Measurements from ENCODE around the gene UPF2.

UPF2 gene

DNA sequence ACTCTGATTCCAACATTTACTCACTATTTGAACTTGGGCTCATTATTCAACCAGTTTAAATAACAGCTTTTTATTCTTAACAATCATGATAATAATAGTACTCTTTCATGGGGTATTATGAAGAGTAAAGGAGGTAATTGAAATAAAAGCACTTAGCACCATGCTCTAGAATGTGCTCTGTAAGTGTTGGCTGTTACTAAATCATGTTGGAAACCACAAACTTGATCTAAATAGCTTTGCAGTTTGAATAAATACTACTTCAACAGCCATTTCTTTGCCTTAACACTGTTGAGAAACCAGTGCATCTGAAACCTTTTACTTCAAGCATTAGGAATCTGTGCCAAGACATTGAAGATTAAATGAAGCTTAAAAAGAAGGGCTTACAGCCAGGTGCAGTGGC is 7.9 kb upstream of the UPF2 start:
- no peaks in the 10 kb centered on the region for H4K20me1 ChIP-seq (ENCODE audit: insufficient read depth, low read length)
- peak overlapping the region; percentile 37; the same call in 1 of the 2 replicates for H3K9ac ChIP-seq (ENCODE audit: low read length)
- TF ChIP-seq, protein P1, sequence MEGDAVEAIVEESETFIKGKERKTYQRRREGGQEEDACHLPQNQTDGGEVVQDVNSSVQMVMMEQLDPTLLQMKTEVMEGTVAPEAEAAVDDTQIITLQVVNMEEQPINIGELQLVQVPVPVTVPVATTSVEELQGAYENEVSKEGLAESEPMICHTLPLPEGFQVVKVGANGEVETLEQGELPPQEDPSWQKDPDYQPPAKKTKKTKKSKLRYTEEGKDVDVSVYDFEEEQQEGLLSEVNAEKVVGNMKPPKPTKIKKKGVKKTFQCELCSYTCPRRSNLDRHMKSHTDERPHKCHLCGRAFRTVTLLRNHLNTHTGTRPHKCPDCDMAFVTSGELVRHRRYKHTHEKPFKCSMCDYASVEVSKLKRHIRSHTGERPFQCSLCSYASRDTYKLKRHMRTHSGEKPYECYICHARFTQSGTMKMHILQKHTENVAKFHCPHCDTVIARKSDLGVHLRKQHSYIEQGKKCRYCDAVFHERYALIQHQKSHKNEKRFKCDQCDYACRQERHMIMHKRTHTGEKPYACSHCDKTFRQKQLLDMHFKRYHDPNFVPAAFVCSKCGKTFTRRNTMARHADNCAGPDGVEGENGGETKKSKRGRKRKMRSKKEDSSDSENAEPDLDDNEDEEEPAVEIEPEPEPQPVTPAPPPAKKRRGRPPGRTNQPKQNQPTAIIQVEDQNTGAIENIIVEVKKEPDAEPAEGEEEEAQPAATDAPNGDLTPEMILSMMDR (IDR thresholded peaks at IDR 0.05; ENCODE audit: low read depth, low read length) = no peak
- TF ChIP-seq EZH2phosphoT487 (IDR thresholded peaks at IDR 0.05; ENCODE audit: low read depth) = no peak
- H3K4me1 ChIP-seq (ENCODE audit: low read length) = peaks cover 63% of the 10 kb centered on the region
- no peaks in the 10 kb centered on the region for H3K27me3 ChIP-seq (ENCODE audit: low read depth, low read length)
- no peaks in the 10 kb centered on the region for H3K36me3 ChIP-seq (replicated peaks; ENCODE audit: low read depth, low read length)
- no peak overlapping the region for H3K4me3 ChIP-seq (ENCODE audit: low read length)
- 0 out of 2 replicates have a peak overlapping the region, but pooled peaks have one; percentile 90 for H2AFZ ChIP-seq (ENCODE audit: low read depth, low read length)
- no peaks in the 10 kb centered on the region for H3K9me3 ChIP-seq (ENCODE audit: insufficient read depth, low read length)
- no peak overlapping the region for H3K4me2 ChIP-seq (ENCODE audit: low read length)
- no peaks in the 10 kb centered on the region for H3K79me2 ChIP-seq (ENCODE audit: low read length)
- peak overlapping the region; percentile 71 for H3K27ac ChIP-seq (ENCODE audit: low read length)

DNA sequence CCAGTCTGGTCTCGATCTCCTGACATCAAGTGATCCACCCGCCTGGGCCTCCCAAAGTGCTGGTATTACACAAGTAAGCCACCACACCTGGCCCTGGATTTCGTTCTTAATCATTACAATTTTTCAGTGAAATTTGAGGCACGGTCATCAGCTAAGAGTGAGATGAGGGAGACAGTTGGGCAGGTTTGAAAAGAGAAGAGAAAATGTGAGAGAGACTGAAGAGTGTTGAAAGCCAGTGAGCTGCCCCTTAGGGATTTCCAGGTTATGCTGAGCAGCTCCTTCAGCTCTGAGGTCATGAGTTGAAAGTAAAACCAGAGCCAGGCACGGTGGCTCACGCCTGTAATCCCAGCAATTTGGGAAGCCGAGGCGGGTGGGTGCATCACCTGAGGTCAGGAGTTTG is 5.9 kb upstream of the UPF2 start:
- no peak overlapping the region for H2AFZ ChIP-seq (ENCODE audit: low read depth, low read length)
- 0 out of 2 replicates have a peak overlapping the region, but pooled peaks have one; percentile 10 for H3K4me3 ChIP-seq (ENCODE audit: low read length)
- peak overlapping the region; percentile 17; the same call in 1 of the 2 replicates for H3K9ac ChIP-seq (ENCODE audit: low read length)

DNA sequence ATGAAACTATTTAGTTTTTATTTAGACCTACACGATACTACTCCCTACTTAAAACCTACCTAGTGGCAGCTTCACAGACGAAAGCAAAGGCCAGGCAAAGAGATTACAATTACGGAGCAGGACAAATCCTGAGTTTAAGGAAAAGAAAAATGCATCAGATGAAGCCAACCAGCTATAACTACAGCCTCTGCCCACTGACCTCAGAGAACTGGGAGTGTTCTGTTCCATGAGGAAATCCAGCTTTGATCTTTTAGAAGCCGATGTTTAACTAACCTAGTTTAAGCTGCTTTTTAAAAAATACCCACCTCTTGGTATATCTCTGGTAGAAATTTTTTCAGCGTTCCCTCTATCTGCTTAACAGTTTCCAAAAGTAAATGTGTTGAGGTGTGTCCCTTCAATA is 3.0 kb upstream of the UPF2 start:
- Histone ChIP-seq H3K79me2 (ENCODE audit: low read length) (peaks cover 20% of the 10 kb centered on the region), H3K4me1 (ENCODE audit: low read length) (peaks cover 58% of the 10 kb centered on the region), H3K27ac (ENCODE audit: low read length) (no peak overlapping the region)

More for the DNA sequence above, 5.9 kb upstream of the UPF2 start:
- H3K27ac ChIP-seq (ENCODE audit: low read length) = peak overlapping the region; percentile 85
- H3K79me2 ChIP-seq (ENCODE audit: low read length) = no peaks in the 10 kb centered on the region
- TF ChIP-seq EZH2phosphoT487 (IDR thresholded peaks at IDR 0.05; ENCODE audit: low read depth) = no peak
- TF ChIP-seq, protein P1 (IDR thresholded peaks at IDR 0.05; ENCODE audit: low read depth, low read length) = no peak
- no peaks in the 10 kb centered on the region for H4K20me1 ChIP-seq (ENCODE audit: insufficient read depth, low read length)
- H3K4me2 ChIP-seq (ENCODE audit: low read length) = peak overlapping the region; percentile 48; the same call in 1 of the 2 replicates
- no peaks in the 10 kb centered on the region for H3K27me3 ChIP-seq (ENCODE audit: low read depth, low read length)
- no peaks in the 10 kb centered on the region for H3K9me3 ChIP-seq (ENCODE audit: insufficient read depth, low read length)
- no peaks in the 10 kb centered on the region for H3K36me3 ChIP-seq (replicated peaks; ENCODE audit: low read depth, low read length)
- H3K4me1 ChIP-seq (ENCODE audit: low read length) = peaks cover 68% of the 10 kb centered on the region

DNA sequence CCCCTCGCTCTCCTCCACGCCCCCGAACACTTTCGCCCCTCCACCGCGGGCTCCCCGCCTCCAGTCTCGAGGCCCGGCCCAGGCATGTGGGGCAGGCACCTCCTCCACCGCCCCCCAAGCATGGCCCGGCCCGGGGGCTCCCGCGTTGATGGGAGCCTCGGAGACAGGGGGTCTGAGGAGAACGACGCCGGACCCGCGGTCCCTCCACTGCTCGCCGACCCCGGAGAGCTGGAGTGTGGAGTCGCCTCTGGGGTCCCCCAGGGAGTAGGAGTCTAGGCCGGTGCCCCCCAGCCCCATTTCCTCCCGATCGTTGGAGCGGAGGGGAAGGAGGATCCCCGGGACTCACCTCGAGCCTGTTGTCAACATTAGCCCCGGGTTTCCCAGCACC is 206 bp downstream of the UPF2 start:
- Histone ChIP-seq H3K4me2 (ENCODE audit: low read length) (peak overlapping the region; percentile 98), H3K4me1 (ENCODE audit: low read length) (peaks cover 32% of the 10 kb centered on the region), H3K9ac (ENCODE audit: low read length) (peak overlapping the region; percentile 94), H3K27ac (ENCODE audit: low read length) (peak overlapping the region; percentile 100), H3K9me3 (ENCODE audit: insufficient read depth, low read length) (no peaks in the 10 kb centered on the region), H3K4me3 (ENCODE audit: low read length) (peak overlapping the region; percentile 97), H3K36me3 (replicated peaks; ENCODE audit: low read depth, low read length) (peaks cover 15% of the 10 kb centered on the region), H3K27me3 (ENCODE audit: low read depth, low read length) (no peaks in the 10 kb centered on the region), H3K79me2 (ENCODE audit: low read length) (peaks cover 52% of the 10 kb centered on the region), H2AFZ (ENCODE audit: low read depth, low read length) (no peak overlapping the region; the same call in 1 of the 2 replicates), H4K20me1 (ENCODE audit: insufficient read depth, low read length) (peaks cover 27% of the 10 kb centered on the region)
- no peak for TF ChIP-seq EZH2phosphoT487 (IDR thresholded peaks at IDR 0.05; ENCODE audit: low read depth)
- TF ChIP-seq, protein P1 (IDR thresholded peaks at IDR 0.05; ENCODE audit: low read depth, low read length) = no peak

More for the DNA sequence above, 3.0 kb upstream of the UPF2 start:
- Histone ChIP-seq H3K9ac (ENCODE audit: low read length) (no peak overlapping the region), H4K20me1 (ENCODE audit: insufficient read depth, low read length) (peaks cover 10% of the 10 kb centered on the region), H3K9me3 (ENCODE audit: insufficient read depth, low read length) (no peaks in the 10 kb centered on the region), H3K27me3 (ENCODE audit: low read depth, low read length) (no peaks in the 10 kb centered on the region), H3K4me3 (ENCODE audit: low read length) (no peak overlapping the region), H3K4me2 (ENCODE audit: low read length) (no peak overlapping the region), H2AFZ (ENCODE audit: low read depth, low read length) (no peak overlapping the region), H3K36me3 (replicated peaks; ENCODE audit: low read depth, low read length) (peaks cover 7% of the 10 kb centered on the region)
- no peak for TF ChIP-seq EZH2phosphoT487 (IDR thresholded peaks at IDR 0.05; ENCODE audit: low read depth)
- TF ChIP-seq, protein P1 (IDR thresholded peaks at IDR 0.05; ENCODE audit: low read depth, low read length) = no peak

All from OCI-LY3 (cell line).